Measurements from ENCODE around the gene KRT7.

The KRT7 gene

DNA sequence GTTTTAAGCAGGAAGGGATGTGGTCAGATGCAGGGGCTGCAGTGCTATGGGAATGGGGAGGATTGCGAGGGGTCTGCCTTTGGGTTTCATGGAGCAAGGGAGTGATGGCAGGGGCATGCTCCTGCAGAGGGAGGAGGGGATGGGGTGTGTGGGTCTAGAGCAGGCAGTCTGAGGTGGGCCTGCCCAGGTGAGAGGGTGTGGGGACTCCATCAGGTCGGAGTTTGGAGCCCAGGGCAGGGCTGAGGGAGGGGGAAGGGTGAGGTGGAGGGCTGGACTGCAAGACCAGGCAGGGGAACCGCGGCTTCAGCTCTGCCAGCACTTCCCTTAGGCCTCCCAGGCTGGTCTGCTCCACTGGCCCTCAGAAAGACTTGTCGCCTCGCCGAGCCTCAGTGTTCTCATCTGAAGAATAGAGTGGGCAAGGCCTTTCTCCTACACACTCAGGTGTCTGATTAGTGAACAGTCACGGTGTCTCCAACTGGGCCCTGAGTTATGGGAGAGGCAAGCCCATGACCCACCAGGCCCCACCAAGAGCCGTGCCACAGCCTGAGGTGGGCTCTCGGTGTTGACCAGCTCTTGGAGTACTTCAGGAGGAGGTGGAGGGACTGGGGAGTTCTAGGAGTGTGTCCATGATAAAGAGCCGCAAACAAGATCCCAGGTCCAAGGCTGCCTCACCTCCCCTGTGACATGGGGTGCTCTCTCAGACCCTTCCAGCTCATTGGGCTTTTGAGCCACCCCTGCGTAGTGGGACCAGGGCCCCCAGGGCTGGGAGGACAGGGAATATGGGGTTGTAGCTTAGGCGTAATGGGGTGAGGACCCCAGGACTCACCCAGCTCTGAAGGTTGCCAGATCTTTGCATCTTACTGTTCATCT, 21.1 kb upstream of the KRT7 start:
- no peak for DNase-seq (ENCODE audit: extremely low read depth in 1 of 2, low read depth in 1 of 2)

DNA sequence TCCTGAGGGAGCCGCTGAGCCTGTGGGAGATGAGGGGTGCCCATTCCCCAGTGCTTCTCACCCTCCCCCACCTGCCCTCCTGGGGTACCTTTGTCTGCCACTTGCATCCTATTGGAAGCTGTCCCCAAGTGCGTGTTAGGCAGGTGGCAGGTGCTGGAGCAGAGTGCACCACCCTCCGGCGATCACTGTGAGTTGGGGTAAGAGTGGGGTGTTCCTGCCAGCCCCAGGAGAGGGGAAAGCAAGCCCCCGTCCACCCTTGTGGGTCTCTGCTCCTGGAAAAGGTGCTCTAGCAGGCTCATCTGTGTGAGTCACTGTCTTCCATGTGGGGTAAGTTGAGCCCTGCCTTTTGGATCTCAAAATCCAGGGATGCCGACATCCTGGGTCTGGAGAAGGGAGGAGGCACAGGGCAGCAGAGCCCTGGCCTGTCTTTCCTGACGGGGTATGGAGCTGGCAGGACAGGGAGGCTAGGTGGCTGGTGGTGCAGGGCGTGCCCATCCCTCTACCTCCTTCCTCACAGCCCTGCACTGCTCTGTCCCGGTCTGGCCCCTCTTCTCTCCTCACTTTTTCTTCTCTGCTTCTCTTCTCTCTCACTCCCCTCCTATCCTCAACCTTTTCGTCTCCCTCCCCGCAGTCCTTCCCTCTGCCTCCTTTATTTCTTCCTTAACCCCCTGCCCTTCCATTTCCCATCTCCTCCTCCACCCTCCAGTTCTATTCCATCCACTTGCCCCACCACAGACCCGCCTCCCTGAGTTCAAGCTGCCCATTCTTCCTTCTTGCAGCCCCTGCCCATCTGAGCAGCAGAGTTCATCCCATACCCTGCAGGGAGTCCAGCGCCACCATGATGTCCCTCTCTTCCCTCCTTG, 20.1 kb upstream of the KRT7 start:
- DNase-seq (ENCODE audit: extremely low read depth in 1 of 2, low read depth in 1 of 2): no peak

DNA sequence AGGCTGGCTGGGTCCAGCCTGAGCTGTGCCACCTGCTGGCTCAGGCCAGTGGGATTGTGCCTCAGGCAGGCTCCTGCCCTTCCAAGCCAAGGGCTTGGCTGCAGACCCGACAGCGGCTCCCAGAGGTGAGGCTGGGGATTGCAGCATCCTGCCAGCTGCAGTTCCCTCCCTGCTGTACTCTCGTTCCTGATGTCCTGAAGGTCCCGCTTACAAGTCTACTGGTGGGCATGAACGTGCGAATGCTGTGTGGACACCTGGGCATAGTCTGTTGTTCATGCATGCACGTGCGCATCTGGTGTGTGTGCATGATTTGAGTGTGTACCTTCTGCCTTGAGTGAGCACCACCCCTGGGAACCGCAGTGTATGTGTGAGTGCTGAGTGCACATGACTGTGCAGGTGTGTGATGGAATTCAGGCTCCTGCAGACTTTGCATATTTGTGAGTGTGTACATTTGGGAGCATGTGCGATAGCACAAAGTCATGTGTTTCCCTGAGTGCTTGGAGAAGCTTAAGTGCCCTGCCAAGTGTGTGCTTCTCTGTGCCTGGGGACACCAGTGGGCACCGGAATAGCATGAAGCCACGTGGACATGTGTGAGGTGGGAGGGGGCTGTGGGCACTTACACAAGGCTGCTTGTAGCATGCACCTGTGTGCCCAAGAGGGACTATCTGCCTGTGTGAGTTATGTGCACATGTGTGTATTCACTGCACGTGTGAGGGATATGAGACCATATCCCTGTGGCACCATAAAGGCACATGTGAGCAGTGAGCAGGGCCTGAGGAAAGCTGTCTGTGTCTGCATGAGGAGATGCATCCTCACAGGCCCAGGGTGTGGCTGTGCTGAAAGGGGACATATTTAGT, 19.3 kb upstream of the KRT7 start:
- DNase-seq (ENCODE audit: extremely low read depth in 1 of 2, low read depth in 1 of 2): peak in 1 of 2 donors; percentile 23

DNA sequence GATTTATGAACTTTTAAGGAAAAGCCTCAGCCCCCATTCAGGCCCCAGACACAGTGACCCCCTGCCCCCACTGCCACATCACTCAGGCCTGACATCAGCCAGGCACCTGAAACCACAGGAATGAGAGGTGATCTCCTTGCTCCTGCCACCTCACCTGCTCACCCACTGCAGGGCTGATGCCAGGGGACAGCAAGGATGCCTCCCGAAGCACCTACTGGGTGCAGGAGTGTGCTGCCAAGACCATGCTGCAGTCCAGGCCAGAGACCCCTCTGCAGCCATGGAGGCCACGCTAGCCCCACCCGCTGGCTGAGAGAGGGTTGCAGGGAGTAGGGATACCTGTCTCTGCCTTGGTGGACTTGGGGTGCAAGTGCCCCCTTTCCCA, 18.6 kb upstream of the KRT7 start:
- DNase-seq (ENCODE audit: extremely low read depth in 1 of 2, low read depth in 1 of 2): no peak

DNA sequence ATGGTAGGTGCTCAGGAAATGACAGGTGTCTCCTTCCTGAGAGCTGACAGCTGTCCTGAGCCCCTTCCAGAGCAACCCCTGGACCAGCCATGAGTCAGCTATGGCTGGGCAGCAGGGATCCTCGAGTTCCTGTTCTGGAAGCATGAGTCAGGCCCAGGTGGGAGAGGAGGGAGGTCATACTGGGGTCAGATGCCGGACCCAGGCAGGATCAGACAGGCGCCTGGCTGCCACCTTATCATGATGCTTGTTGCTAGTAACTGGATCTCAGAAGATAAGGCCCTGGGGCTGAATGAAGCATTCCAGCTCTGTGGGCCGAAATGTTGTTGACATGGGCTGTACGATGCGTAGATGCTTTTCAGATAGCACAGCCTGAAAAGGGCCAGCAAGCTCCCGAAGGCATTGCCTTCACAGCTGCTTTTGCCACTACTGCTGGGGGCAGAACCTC, 17.4 kb upstream of the KRT7 start:
- DNase-seq (ENCODE audit: extremely low read depth in 1 of 2, low read depth in 1 of 2): no peak

DNA sequence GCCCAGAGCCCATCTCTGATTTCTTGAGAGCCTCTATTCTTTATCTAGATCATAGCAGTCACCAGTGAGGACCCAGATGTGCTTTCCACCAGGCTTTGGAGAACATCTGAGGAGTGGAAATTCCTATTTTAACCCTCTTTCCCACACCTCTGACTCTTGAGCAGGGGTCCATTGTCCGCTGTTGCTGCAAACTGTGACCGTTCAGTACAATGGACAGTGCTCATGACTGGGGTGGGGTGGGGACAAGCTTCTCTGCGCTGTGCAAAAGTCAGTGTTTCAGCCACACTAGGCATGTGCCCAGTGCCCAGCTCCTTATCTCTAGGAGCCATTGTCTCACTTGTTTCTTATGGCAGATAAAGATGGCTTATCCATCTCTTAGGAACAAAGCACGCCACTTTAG, 16.9 kb upstream of the KRT7 start:
- no peak for DNase-seq (ENCODE audit: extremely low read depth in 1 of 2, low read depth in 1 of 2)

DNA sequence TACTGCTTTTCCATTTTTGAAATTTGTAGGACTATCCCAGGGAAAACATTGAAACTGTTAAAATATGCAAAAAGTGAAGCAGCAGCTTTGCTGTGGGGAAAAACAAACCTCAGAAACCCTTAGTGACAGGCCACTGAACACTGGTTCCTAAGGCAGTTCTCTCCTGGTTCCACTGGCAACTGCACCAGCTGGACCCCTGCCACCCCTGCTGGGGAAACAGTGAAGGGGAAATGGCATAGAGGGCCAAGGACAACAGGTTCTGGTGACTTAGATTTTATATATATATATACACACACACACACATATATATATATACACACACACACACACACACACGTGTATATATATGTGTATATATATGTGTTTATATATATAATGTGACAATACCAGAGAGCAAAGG, 16.2 kb upstream of the KRT7 start:
- DNase-seq (ENCODE audit: extremely low read depth in 1 of 2, low read depth in 1 of 2): no peak

DNA sequence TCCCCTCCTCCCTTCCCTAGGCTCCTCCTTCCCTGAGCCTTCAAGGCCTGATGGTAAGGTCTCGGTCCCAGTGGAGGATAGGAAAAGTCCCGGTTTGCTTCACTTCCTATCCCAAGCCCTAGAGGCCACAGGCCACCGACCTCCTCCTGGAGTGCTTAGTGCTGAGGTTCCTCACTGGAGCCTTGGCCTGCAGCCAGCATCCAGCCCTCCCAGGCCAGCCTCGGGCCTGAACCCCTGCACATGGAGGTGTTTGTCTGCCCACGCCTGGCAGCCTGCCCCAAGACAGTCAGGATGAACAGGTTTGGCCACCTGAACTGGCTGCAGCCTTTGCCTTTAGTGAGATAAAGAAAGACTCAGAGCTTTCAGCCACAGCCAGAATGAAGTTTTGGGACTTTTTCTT, 15.8 kb upstream of the KRT7 start:
- no peak for DNase-seq (ENCODE audit: extremely low read depth in 1 of 2, low read depth in 1 of 2)

DNA sequence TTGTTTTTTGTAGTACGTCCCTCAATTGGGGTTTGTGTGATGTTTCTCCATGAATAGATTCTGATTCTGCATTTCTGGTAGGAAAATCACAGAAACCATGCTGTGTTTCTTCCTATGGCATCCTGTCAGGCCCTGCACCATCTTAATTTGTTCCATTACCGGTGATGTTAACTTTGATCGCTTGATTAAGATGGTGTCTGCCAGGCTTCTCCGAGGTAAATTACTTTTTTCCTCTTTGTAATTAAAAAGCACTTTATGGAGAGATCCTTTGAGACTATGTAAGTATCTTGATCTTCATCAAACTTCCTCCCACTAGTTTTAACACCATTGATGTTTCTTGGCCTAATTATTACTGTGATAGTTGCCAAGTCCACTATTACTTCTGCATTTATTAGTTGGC, 15.0 kb upstream of the KRT7 start:
- no peak for DNase-seq (ENCODE audit: extremely low read depth in 1 of 2, low read depth in 1 of 2)

DNA sequence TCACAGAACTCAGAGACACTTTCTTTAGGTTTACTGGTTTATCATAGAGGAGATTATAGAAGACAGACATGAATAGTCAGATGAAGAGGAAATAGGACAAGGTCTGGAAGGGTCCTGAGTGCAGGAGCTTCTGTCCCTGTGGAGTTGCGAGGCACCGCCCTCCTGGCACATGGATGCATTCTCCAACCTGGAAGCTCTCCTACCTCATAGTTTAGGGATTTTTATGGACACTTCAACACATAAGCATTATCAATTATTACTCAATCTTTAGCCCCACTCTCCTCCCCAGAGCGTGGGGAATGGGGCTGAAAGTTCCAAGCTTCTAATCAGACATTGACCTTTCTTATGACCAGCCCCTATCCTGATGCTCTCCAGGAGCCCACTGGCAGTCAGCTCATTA, 12.6 kb upstream of the KRT7 start:
- DNase-seq (ENCODE audit: extremely low read depth in 1 of 2, low read depth in 1 of 2): no peak

DNA sequence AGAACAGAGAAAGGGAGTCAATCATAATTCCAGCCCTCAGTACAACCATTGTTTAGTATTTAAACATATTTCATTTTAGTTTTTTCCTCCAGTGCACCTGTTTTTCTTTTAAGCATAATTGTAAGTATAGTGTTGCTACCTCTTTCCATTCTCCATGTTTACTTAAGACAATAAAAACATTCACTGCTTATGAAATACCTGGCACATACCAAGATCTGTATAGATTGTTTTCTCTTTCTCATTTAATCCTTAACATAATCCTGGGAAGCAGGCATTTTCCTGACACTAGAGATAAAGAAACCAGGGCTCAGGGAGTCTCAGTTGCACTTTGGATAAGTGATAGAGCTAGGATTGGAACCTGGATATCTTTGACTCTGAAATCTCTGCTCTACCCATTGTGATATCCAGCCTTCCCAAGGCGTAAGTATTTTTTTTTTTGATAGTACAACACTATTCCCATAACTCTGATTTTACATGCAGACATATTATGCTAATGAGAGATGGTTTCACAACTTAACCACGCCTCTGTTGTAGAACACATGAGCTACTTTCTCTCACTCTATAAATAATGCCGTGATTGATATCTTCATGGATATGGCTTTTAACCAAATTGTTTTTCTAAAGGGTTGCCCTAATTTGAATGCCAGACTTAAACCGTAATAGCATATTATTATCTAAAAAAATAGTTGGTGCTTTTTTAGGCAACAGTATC, 11.8 kb upstream of the KRT7 start:
- no peak for DNase-seq (ENCODE audit: extremely low read depth in 1 of 2, low read depth in 1 of 2)

DNA sequence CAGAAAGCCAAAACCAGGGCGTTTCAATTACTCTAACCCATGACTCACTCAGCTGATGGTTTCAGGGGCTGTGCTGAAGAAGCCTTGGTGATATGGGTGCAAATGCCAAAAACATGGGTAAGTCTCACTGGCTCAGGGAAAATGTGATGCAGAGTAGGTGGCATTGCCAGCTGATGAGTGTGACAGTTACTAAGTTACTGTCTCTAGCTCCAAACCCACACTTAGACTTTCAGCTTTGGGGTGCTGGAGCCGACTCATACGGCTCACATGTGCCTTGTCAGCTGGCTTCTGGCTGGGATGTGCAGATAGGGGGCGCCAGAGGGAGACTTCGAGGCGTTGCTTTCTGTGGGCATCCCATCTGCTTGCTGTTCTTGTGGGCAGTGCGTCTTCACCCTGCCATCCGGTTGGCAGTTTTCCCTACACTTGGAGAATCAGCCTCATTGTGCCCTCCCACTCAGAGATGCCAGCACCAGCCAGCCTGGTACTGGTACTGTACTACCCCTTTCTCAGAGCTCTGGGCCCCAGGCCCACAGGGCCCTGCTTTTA, 11.1 kb upstream of the KRT7 start:
- DNase-seq (ENCODE audit: extremely low read depth in 1 of 2, low read depth in 1 of 2): peak in 1 of 2 donors; percentile 18

DNA sequence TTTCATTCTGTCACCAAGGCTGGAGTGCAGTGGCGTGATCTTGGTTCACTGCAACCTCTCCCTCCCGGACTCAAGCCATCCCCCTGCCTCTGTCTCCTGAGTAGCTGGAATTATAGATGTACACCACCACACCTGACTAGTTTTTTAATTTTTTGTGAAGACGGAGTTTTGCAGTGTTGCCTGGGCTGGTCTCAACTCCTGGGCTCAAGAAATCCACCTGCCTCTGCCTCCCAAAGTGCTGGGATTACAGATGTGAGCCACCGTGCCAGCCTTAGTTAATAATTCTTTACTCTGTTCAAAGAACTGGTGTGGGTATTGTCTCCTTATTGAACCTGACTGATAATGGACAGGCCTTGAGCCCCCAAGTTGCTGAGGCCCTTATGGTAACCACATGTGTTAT, 10.4 kb upstream of the KRT7 start:
- DNase-seq (ENCODE audit: extremely low read depth in 1 of 2, low read depth in 1 of 2): no peak

DNA sequence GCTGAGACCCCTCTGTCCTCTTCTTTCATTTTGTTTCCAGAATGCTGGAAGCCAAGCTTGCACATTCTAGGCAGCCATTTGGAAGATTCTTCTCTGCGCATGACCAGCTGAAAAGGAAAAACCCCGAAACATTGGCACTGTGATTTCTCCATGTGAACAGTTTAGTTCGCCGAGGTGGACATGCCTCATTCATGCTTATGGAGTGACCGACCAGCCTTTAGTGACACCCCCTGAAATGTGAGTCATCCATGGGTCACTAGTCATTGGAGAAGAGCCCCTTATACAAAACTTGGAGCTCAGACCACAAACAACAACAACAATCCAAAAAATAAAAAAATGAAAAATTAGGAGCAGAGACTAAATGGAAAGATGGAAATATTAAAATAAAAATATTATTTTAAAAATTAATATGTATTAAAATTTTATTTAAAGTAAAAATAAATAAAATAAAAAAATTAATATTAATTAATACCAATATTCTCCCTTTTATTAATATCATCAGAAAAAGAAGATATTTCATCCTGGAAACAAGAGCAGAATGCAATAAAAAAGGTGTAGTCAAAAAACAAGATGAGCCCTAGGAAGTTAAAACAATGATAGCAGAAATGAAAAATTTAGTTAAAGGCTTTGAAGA, 9.5 kb upstream of the KRT7 start:
- no peak for DNase-seq (ENCODE audit: extremely low read depth in 1 of 2, low read depth in 1 of 2)

DNA sequence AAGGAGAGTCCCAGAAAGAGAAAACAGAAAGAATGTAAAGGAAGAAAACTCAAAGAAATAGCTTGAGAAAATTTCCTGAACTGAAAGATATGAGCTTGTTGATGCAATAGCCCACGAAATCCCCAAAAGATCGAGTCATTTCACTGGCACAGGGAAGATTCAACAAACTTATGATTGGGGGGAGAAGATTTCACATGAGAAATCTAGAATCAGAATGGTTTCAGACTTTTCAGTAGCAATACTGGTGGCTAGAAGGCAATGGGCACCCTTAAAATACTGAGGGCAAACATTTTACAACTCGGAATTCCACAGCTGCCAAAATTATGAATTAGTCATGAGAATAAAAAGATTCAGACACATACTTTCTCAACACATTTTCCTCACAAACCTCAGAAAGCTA, 8.9 kb upstream of the KRT7 start:
- no peak for DNase-seq (ENCODE audit: extremely low read depth in 1 of 2, low read depth in 1 of 2)

DNA sequence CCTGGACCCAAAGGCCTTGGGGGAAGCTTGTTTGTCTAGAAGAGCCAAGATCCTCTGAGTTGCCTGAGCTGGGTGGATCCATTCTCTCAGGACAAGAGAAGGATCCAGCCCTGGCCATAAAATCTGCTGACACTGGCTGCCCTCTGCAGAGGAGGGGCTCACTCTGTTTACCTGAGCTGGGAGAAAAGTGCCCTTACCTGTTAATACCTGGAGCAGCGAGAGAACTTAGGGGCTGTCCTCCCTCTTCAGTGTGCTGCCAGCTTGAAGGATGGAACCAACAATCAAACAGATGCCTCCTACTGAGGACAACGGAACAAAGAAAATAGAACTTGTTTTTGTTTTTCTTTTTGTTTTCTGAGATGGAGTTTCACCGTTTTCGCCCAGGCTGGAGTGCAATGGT, 7.3 kb upstream of the KRT7 start:
- DNase-seq (ENCODE audit: extremely low read depth in 1 of 2, low read depth in 1 of 2): no peak

DNA sequence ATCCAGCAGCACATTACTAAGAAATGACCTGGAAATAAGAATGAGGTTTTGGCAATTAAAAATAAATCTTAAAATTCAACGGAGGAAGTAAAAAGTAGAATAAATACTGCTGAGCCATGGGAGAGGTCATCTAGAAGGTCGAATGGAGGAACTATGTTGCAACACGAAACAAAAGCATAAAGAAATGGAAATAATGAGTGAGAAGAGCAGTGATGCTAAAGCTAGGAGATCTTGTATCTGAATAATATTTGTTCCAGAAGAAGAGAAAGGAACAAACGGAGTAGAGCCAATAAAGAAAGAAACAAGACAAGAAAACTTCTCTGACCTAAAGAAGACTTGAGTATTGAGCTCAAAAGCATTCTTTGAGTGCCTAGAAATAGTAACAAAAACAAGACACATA, 6.6 kb upstream of the KRT7 start:
- no peak for DNase-seq (ENCODE audit: extremely low read depth in 1 of 2, low read depth in 1 of 2)

DNA sequence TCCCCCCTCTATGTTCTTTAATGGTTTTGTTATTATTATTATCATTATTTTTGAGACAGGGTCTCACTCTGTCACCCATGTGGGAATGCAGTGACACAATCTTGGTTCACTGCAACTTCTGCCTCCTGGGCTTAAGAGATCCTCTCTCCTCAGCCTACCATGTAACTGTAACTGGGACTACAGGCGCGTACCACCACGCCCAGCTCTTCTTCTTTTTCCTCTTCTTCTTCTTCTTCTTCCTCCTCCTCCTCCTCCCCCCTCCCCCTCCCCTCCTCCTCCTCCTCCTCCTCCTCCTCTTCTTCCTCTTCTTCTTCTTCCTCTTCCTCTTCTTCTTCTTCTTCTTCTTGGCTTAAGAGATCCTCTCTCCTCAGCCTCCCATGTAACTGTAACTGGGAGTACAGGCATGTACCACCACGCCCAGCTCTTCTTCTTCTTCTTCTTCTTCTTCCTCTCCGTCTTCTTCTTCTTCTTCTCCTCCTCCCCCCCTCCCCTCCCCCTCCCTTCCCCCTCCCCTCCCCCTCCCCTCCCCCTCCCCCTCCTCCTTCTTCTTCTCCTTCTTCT, 5.4 kb upstream of the KRT7 start:
- no peak for DNase-seq (ENCODE audit: extremely low read depth in 1 of 2, low read depth in 1 of 2)

DNA sequence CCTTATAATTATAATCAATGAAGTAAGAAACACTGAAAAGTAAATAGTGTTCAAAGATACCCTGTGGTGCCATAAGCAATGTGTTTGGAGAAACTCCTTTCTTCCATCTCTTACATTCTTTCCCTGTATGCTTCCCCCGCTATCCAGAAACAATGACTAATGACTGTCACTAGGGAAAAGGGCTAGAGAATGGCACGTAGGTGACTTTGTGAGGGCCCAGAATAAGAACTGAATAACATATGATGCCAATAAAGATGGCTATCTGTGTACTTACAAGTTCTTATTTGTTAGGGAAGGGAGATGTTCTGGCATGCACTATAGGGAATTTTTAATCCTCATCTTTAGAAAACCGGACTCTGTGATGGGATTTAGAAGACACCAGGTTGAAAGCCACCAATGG, 4.7 kb upstream of the KRT7 start:
- no peak for DNase-seq (ENCODE audit: extremely low read depth in 1 of 2, low read depth in 1 of 2)

Measured in activated CD8-positive, alpha-beta memory T cell treated with anti-CD3 and anti-CD28 coated beads for 1 hour (primary cell).